ENCODE results near the gene ZBTB16.

Gene ZBTB16

GRCh38 chr11:114271316-114271715 lies 211.8 kb downstream of the ZBTB16 start:
- H3K9me3 ChIP-seq (ENCODE audit: control insufficient read depth, insufficient read depth, low read length), result no peaks in the 10 kb centered on the region
- H3K27ac ChIP-seq (ENCODE audit: low read depth, low read length), result no peak overlapping the region
- H3K4me3 ChIP-seq (ENCODE audit: low read depth, low read length), result no peak overlapping the region
- H3K9ac ChIP-seq (ENCODE audit: low read depth, low read length), result no peak overlapping the region
- no peaks in the 10 kb centered on the region for H3K27me3 ChIP-seq (ENCODE audit: control insufficient read depth, insufficient read depth, low read length)
- H3K4me1 ChIP-seq (ENCODE audit: control insufficient read depth, insufficient read depth, low read length), result no peaks in the 10 kb centered on the region
- no peaks in the 10 kb centered on the region for H3K36me3 ChIP-seq (ENCODE audit: control insufficient read depth, insufficient read depth, low read length)

- H3K4me3 ChIP-seq (ENCODE audit: low read depth, low read length), result no peak overlapping the region
- H3K27ac ChIP-seq (ENCODE audit: low read depth, low read length), result no peak overlapping the region
- no peaks in the 10 kb centered on the region for H3K36me3 ChIP-seq (ENCODE audit: control insufficient read depth, insufficient read depth, low read length)
- H3K9me3 ChIP-seq (ENCODE audit: control insufficient read depth, insufficient read depth, low read length), result no peaks in the 10 kb centered on the region
- no peaks in the 10 kb centered on the region for H3K27me3 ChIP-seq (ENCODE audit: control insufficient read depth, insufficient read depth, low read length)
- no peak overlapping the region for H3K9ac ChIP-seq (ENCODE audit: low read depth, low read length)
- no peaks in the 10 kb centered on the region for H3K4me1 ChIP-seq (ENCODE audit: control insufficient read depth, insufficient read depth, low read length)
Observed at GRCh38 chr11:114272311-114272710, 212.8 kb downstream of the ZBTB16 start.

- H3K4me1 ChIP-seq (ENCODE audit: control insufficient read depth, insufficient read depth, low read length), result no peaks in the 10 kb centered on the region
- no peak overlapping the region for H3K27ac ChIP-seq (ENCODE audit: low read depth, low read length)
- H3K9me3 ChIP-seq (ENCODE audit: control insufficient read depth, insufficient read depth, low read length), result no peaks in the 10 kb centered on the region
- H3K36me3 ChIP-seq (ENCODE audit: control insufficient read depth, insufficient read depth, low read length), result no peaks in the 10 kb centered on the region
- no peak overlapping the region for H3K4me3 ChIP-seq (ENCODE audit: low read depth, low read length)
- no peaks in the 10 kb centered on the region for H3K27me3 ChIP-seq (ENCODE audit: control insufficient read depth, insufficient read depth, low read length)
- no peak overlapping the region for H3K9ac ChIP-seq (ENCODE audit: low read depth, low read length)
Observed at GRCh38 chr11:114273071-114273470, 213.6 kb downstream of the ZBTB16 start.

- Histone ChIP-seq H3K27ac (ENCODE audit: low read depth, low read length) (no peak overlapping the region), H3K9me3 (ENCODE audit: control insufficient read depth, insufficient read depth, low read length) (no peaks in the 10 kb centered on the region), H3K36me3 (ENCODE audit: control insufficient read depth, insufficient read depth, low read length) (no peaks in the 10 kb centered on the region), H3K27me3 (ENCODE audit: control insufficient read depth, insufficient read depth, low read length) (no peaks in the 10 kb centered on the region), H3K9ac (ENCODE audit: low read depth, low read length) (no peak overlapping the region), H3K4me1 (ENCODE audit: control insufficient read depth, insufficient read depth, low read length) (no peaks in the 10 kb centered on the region), H3K4me3 (ENCODE audit: low read depth, low read length) (no peak overlapping the region)
Observed at GRCh38 chr11:114273890-114274635, 214.6 kb downstream of the ZBTB16 start.

- no peak overlapping the region for H3K4me3 ChIP-seq (ENCODE audit: low read depth, low read length)
- H3K9ac ChIP-seq (ENCODE audit: low read depth, low read length), result no peak overlapping the region
- H3K4me1 ChIP-seq (ENCODE audit: control insufficient read depth, insufficient read depth, low read length), result no peaks in the 10 kb centered on the region
- H3K27me3 ChIP-seq (ENCODE audit: control insufficient read depth, insufficient read depth, low read length), result no peaks in the 10 kb centered on the region
- H3K36me3 ChIP-seq (ENCODE audit: control insufficient read depth, insufficient read depth, low read length), result no peaks in the 10 kb centered on the region
- no peak overlapping the region for H3K27ac ChIP-seq (ENCODE audit: low read depth, low read length)
- H3K9me3 ChIP-seq (ENCODE audit: control insufficient read depth, insufficient read depth, low read length), result no peaks in the 10 kb centered on the region
Observed at GRCh38 chr11:114274637-114275036, 215.1 kb downstream of the ZBTB16 start.

GRCh38 chr11:114275280-114275679 lies 215.8 kb downstream of the ZBTB16 start:
- no peaks in the 10 kb centered on the region for H3K4me1 ChIP-seq (ENCODE audit: control insufficient read depth, insufficient read depth, low read length)
- no peak overlapping the region for H3K9ac ChIP-seq (ENCODE audit: low read depth, low read length)
- no peaks in the 10 kb centered on the region for H3K9me3 ChIP-seq (ENCODE audit: control insufficient read depth, insufficient read depth, low read length)
- no peak overlapping the region for H3K4me3 ChIP-seq (ENCODE audit: low read depth, low read length)
- H3K27me3 ChIP-seq (ENCODE audit: control insufficient read depth, insufficient read depth, low read length), result no peaks in the 10 kb centered on the region
- no peak overlapping the region for H3K27ac ChIP-seq (ENCODE audit: low read depth, low read length)
- no peaks in the 10 kb centered on the region for H3K36me3 ChIP-seq (ENCODE audit: control insufficient read depth, insufficient read depth, low read length)

- Histone ChIP-seq H3K9me3 (ENCODE audit: control insufficient read depth, insufficient read depth, low read length) (no peaks in the 10 kb centered on the region), H3K4me1 (ENCODE audit: control insufficient read depth, insufficient read depth, low read length) (no peaks in the 10 kb centered on the region), H3K27ac (ENCODE audit: low read depth, low read length) (no peak overlapping the region), H3K27me3 (ENCODE audit: control insufficient read depth, insufficient read depth, low read length) (no peaks in the 10 kb centered on the region), H3K4me3 (ENCODE audit: low read depth, low read length) (no peak overlapping the region), H3K9ac (ENCODE audit: low read depth, low read length) (no peak overlapping the region), H3K36me3 (ENCODE audit: control insufficient read depth, insufficient read depth, low read length) (no peaks in the 10 kb centered on the region)
Observed at GRCh38 chr11:114276077-114276476, 216.6 kb downstream of the ZBTB16 start.

- Histone ChIP-seq H3K27ac (ENCODE audit: low read depth, low read length) (no peak overlapping the region), H3K27me3 (ENCODE audit: control insufficient read depth, insufficient read depth, low read length) (no peaks in the 10 kb centered on the region), H3K4me3 (ENCODE audit: low read depth, low read length) (no peak overlapping the region), H3K9ac (ENCODE audit: low read depth, low read length) (no peak overlapping the region), H3K9me3 (ENCODE audit: control insufficient read depth, insufficient read depth, low read length) (no peaks in the 10 kb centered on the region), H3K36me3 (ENCODE audit: control insufficient read depth, insufficient read depth, low read length) (no peaks in the 10 kb centered on the region), H3K4me1 (ENCODE audit: control insufficient read depth, insufficient read depth, low read length) (no peaks in the 10 kb centered on the region)
Observed at GRCh38 chr11:114277637-114278341, 218.3 kb downstream of the ZBTB16 start.

- H3K27me3 ChIP-seq (ENCODE audit: control insufficient read depth, insufficient read depth, low read length), result no peaks in the 10 kb centered on the region
- H3K27ac ChIP-seq (ENCODE audit: low read depth, low read length), result no peak overlapping the region
- H3K4me3 ChIP-seq (ENCODE audit: low read depth, low read length), result no peak overlapping the region
- H3K9ac ChIP-seq (ENCODE audit: low read depth, low read length), result no peak overlapping the region
- no peaks in the 10 kb centered on the region for H3K36me3 ChIP-seq (ENCODE audit: control insufficient read depth, insufficient read depth, low read length)
- H3K9me3 ChIP-seq (ENCODE audit: control insufficient read depth, insufficient read depth, low read length), result no peaks in the 10 kb centered on the region
- no peaks in the 10 kb centered on the region for H3K4me1 ChIP-seq (ENCODE audit: control insufficient read depth, insufficient read depth, low read length)
Observed at GRCh38 chr11:114278342-114279065, 219.0 kb downstream of the ZBTB16 start.

- H3K36me3 ChIP-seq (ENCODE audit: control insufficient read depth, insufficient read depth, low read length), result no peaks in the 10 kb centered on the region
- no peaks in the 10 kb centered on the region for H3K4me1 ChIP-seq (ENCODE audit: control insufficient read depth, insufficient read depth, low read length)
- H3K4me3 ChIP-seq (ENCODE audit: low read depth, low read length), result no peak overlapping the region
- no peaks in the 10 kb centered on the region for H3K9me3 ChIP-seq (ENCODE audit: control insufficient read depth, insufficient read depth, low read length)
- no peak overlapping the region for H3K9ac ChIP-seq (ENCODE audit: low read depth, low read length)
- H3K27me3 ChIP-seq (ENCODE audit: control insufficient read depth, insufficient read depth, low read length), result no peaks in the 10 kb centered on the region
- no peak overlapping the region for H3K27ac ChIP-seq (ENCODE audit: low read depth, low read length)
Observed at GRCh38 chr11:114279792-114280546, 220.5 kb downstream of the ZBTB16 start.
